Tibial artery (tissue), 4 donors: ENCODE results near the gene SMIM41.

Experiments used
- DNase-seq, 2 donors: peaks; one replicate each; pipeline ENCODE4 v3.0.0-alpha.2; 2019
- H3K27ac ChIP-seq, 2 donors: fragments of 200-600 bp; sonication (generic) in 1 of 2; 1 replicate in 1 of 2; 2 replicates in 1 of 2; pipeline ENCODE4 v1.5.1; 2018 to 2019; ENCODE audit warnings: mild to moderate bottlenecking in 1 of 2
- H3K27me3 ChIP-seq, 2 donors: fragments of 200-600 bp; sonication (generic) in 1 of 2; one replicate each; pipeline versions ENCODE4 v1.5.1 to v1.6.0; 2016 to 2019
- H3K36me3 ChIP-seq, 3 donors: fragments of 200-600 bp; sonication (generic) in 2 of 3; one replicate each; pipeline ENCODE4 v1.5.1; 2016 to 2019; ENCODE audit warnings: mild to moderate bottlenecking in 2 of 3
- H3K4me1 ChIP-seq, 4 donors: fragments of 200-600 bp; sonication (generic) in 2 of 4; 1 replicate in 3 of 4; 2 replicates in 1 of 4; pipeline ENCODE4 v1.5.1; 2016 to 2019
- H3K4me3 ChIP-seq, 2 donors: fragments of 200-600 bp; sonication (generic) in 1 of 2; 1 replicate in 1 of 2; 2 replicates in 1 of 2; pipeline ENCODE4 v1.5.1; 2018 to 2019; ENCODE audit warnings: mild to moderate bottlenecking in 2 of 2
- H3K9me3 ChIP-seq, 3 donors: fragments of 200-600 bp; sonication (generic) in 1 of 3; one replicate each; pipeline ENCODE4 v1.5.1; 2016 to 2019
- CTCF ChIP-seq, 2 experiments: fragments of 200-600 bp in 1 of 2; fragments of 450-650 bp in 1 of 2; IDR thresholded peaks; one replicate each; pipeline ENCODE4 v1.5.1; 2017 to 2019; ENCODE audit warnings: antibody characterized with exemption in 2 of 2, mild to moderate bottlenecking in 1 of 2, moderate library complexity in 1 of 2
- intact Hi-C: fragments of 100-400 bp; cut with DNase I; formaldehyde crosslinking; loops from one replicate; pipeline ENCODE4 v1.15.0; 2023; ENCODE audit warnings: low total_unique reads

The SMIM41 gene

GRCh38 chr12:52146089-52146821, 66.8 kb downstream of the SMIM41 start:
- no peaks in the 10 kb centered on the region for H3K27me3 ChIP-seq
- TF ChIP-seq CTCF (IDR thresholded peaks at IDR 0.05), result no peak
- H3K36me3 ChIP-seq, result no peaks in the 10 kb centered on the region
- H3K4me1 ChIP-seq, result peaks cover 9 to 66% (median 32%) of the 10 kb centered on the region in 4 donors
- no peak for DNase-seq
- H3K9me3 ChIP-seq, result no peaks in the 10 kb centered on the region
- H3K4me3 ChIP-seq, result no peak overlapping the region
- intact Hi-C loops, result loop anchor here (10.0 kb wide), 1 partner anchor 439 kb away; no protein-coding TSS in a partner anchor
- peak overlapping the region; percentile 58 to 78 for H3K27ac ChIP-seq

- Histone ChIP-seq H3K27ac (peak overlapping the region; percentile 58 to 78), H3K9me3 (no peaks in the 10 kb centered on the region), H3K27me3 (no peaks in the 10 kb centered on the region), H3K4me1 (peaks cover 9 to 69% (median 34%) of the 10 kb centered on the region in 4 donors), H3K4me3 (no peak overlapping the region), H3K36me3 (no peaks in the 10 kb centered on the region)
- DNase-seq, result no peak
- TF ChIP-seq CTCF (IDR thresholded peaks at IDR 0.05), result no peak
- intact Hi-C loops, result loop anchor here (10.0 kb wide), 1 partner anchor 438 kb away; no protein-coding TSS in a partner anchor
Measured at GRCh38 chr12:52146822-52147366, 67.4 kb downstream of the SMIM41 start.

- Histone ChIP-seq H3K27me3 (peaks cover 0 to under 1% of the 10 kb centered on the region in 2 donors), H3K36me3 (no peaks in the 10 kb centered on the region), H3K4me1 (peaks cover 9 to 75% (median 39%) of the 10 kb centered on the region in 4 donors), H3K9me3 (no peaks in the 10 kb centered on the region), H3K4me3 (no peak overlapping the region), H3K27ac (peak overlapping the region; percentile 58 to 78)
- peak; percentile 93 to 97 for DNase-seq
- intact Hi-C loops, result loop anchor here (10.0 kb wide), 1 partner anchor 437 kb away; no protein-coding TSS in a partner anchor
- TF ChIP-seq CTCF (IDR thresholded peaks at IDR 0.05), result peak in 1 of 2 experiments; percentile 7
Measured at GRCh38 chr12:52147367-52147963, 68.0 kb downstream of the SMIM41 start.

GRCh38 chr12:52147964-52148463, 68.5 kb downstream of the SMIM41 start:
- no peak for TF ChIP-seq CTCF (IDR thresholded peaks at IDR 0.05)
- Histone ChIP-seq H3K36me3 (no peaks in the 10 kb centered on the region), H3K27ac (peak overlapping the region; percentile 58 to 78), H3K27me3 (peaks cover 0 to 3% of the 10 kb centered on the region in 2 donors), H3K4me1 (peaks cover 9 to 79% (median 42%) of the 10 kb centered on the region in 4 donors), H3K9me3 (no peaks in the 10 kb centered on the region), H3K4me3 (no peak overlapping the region)
- DNase-seq, result no peak
- intact Hi-C loops, result loop anchor here (10.0 kb wide), 1 partner anchor 437 kb away; no protein-coding TSS in a partner anchor

GRCh38 chr12:52148464-52149181, 69.1 kb downstream of the SMIM41 start:
- DNase-seq, result no peak
- no peak for TF ChIP-seq CTCF (IDR thresholded peaks at IDR 0.05)
- H3K9me3 ChIP-seq, result no peaks in the 10 kb centered on the region
- H3K27ac ChIP-seq, result peak overlapping the region; percentile 58 to 78
- peaks cover 0 to 3% of the 10 kb centered on the region in 2 donors for H3K27me3 ChIP-seq
- intact Hi-C loops, result loop anchor here (10.0 kb wide), 1 partner anchor 436 kb away; no protein-coding TSS in a partner anchor
- peaks cover 9 to 75% (median 42%) of the 10 kb centered on the region in 4 donors for H3K4me1 ChIP-seq
- no peak overlapping the region for H3K4me3 ChIP-seq
- no peaks in the 10 kb centered on the region for H3K36me3 ChIP-seq
